HG03460 (cell line): ENCODE measurements around the gene MPPE1.
"Not testable (repeated sequence)": the region's sequence is repeated elsewhere in the genome, so short reads cannot be mapped to it uniquely, and the experiment has no call there.

Experiments used
- ATAC-seq: cut with Tn5 transposase; IDR thresholded peaks from one replicate; pipeline ENCODE4 v1.9.1; 2021; ENCODE audit not compliant: unreplicated experiment

Gene MPPE1, protein sequence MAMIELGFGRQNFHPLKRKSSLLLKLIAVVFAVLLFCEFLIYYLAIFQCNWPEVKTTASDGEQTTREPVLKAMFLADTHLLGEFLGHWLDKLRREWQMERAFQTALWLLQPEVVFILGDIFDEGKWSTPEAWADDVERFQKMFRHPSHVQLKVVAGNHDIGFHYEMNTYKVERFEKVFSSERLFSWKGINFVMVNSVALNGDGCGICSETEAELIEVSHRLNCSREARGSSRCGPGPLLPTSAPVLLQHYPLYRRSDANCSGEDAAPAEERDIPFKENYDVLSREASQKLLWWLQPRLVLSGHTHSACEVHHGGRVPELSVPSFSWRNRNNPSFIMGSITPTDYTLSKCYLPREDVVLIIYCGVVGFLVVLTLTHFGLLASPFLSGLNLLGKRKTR

DNA sequence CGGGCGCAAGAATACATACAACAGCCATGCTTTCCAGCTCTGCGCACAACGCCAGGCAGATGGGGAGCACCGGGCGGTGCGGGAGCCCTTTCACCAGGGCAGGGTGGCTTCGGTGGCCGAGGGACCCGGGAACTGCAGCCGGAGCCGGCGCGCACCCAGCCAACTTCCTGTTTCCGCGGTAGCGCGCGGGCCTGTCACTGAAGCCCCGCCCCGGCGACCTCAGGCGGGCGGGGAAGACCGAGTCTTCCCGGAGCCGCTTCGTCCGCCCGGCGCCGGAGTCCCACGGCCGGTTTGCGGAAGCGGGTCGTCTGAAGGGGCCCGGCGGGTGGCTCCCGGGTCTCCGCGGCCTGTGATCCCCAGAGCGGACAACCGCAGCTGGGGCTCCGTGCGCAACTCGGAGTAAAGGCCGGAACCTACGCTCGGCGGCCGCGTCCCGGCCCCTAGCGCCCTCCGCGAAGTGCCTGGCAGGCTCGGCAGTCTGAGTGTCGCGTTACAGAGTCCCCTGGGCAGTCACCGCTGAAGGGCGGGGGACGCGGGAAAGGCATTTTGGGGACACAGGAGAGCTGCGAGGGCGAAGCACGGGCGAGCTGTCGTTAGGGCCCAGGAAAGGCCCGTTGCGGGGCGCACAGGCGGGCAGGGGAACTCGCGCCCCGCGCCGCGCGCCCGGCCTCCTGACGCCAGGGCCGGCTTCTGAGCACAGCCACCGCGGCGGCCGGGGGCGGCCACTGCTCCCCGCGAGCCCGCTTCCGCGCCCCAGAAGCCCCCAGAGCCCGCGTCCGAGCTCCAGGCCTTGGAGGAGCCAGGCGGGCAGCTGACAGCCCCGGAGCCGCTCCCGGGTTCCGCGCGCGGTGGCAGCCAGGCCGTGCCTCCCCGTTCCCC, at the start of gene MPPE1:
TSS of gene MPPE1 (minus strand) at position 136 of the 879 bp plus-strand sequence. CDS start 11,053 bp downstream, outside the sequence.
- ATAC-seq = peak; percentile 79

DNA sequence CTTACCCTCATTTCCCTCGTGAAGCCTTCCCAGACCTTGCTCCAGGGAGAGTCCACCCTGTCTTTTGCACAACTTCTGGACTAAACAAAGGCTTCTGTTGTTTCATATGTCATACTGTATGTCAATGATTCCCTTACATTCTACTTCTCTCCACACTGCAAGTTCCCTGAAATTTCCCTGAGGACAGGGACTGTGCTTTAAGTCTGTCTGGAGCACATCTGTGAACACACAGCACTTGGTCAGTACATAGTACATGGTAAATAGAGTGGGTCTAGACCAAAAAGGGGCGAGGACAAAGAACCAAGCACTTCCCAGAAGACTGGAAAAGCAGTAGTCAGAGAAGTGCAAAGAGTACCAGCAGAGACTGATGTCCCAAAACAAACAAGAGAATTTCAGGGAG, 49.5 kb upstream of the MPPE1 start:
- ATAC-seq = no peak

DNA sequence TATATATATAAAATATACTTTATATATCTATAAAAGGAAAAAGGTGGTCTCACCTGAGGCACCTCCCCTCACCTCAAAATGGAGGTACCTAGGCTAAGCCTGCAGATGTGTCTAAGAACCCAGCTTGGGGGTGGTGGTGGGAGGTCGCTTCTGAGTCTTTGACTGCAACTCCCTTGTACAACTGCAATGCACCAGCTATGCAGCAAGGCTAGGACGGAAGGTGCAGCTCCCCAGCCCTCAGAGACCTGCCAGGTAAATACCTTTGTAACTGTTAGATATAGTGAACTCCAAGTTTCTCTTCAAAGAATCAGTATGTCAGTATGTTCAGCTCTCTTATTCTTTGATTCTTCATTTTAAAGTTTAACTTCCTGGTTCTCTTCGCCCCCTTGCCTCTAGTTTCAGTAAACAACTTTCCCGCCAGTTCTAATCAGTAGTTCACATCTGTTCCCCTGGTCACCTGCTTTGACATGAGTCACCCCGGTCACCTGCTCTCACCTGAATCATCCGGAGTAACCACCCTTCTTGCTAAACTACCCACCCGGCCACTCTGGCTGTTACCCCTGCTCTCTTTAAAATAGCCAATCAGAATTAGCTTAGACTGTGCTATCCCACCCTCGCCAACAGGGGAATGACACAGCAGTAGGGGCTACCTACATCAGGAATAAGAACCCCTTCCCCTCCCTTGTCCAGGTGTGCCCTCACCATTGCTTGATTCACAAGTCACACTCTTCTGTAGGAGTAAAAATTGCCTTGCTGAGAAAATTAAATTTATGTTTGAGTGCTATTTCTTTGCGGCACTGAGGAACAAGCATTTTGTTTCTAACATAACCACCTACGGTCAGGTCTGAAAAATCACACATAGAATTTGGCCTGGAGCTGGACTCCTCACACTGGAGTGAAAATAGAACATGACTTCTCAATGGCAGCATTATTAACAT, 48.5 kb upstream of the MPPE1 start:
- no peak for ATAC-seq

DNA sequence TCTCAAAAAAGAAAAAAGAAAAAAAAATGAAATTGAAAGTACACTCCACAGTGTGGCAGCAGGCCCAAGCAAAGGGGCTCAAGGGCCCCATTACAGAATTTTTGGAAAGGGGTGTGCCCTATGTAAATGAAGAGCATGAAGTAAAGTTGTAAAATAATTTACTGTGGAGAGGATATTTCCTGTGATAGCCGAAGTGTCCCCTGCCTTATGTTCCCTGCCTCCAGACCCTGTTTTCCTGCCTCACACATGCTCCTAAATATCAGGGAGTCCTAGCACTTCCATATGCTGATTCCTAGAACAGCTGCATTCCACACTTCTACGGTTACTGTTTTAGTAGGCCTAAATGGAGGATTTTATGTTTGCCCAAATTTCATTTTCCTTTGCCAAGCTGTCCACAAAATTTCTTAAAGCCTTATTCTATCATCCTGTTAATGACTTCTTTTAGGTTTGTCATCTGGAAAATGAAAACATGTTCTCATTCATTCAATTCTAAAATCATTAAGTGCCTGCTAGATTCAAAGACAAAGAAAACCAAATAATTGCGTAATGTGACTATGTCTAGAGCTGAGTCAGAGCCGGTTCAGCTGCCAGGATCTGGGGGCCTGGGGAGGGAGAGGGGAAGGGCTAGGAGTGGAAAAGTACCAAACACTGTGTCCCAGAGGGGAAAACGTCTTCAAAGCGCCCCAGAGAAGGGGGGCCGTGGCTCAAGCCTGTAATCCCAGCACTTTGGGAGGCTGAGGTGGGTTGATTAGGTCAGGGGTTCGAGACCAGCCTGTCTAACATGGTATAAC, 47.3 kb upstream of the MPPE1 start:
- no peak for ATAC-seq

DNA sequence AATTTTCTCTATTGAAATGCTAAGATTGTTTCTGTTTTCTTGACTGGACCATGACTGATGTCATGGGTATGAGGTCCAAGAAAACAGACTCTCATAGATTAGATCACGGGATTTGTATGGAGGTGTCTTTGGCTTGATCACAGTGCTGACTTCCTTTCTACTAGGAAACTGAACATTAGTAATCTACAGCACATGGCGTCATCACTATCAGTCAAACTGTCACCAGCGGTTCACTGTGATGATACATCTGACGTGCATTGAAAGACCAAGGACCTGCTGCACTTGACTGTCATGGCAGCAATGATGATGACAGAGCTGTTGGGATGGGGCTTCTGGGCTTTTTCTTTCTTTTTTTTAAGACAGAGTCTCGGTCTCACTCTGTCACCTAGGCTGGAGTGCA, 45.0 kb upstream of the MPPE1 start:
- ATAC-seq = no peak

DNA sequence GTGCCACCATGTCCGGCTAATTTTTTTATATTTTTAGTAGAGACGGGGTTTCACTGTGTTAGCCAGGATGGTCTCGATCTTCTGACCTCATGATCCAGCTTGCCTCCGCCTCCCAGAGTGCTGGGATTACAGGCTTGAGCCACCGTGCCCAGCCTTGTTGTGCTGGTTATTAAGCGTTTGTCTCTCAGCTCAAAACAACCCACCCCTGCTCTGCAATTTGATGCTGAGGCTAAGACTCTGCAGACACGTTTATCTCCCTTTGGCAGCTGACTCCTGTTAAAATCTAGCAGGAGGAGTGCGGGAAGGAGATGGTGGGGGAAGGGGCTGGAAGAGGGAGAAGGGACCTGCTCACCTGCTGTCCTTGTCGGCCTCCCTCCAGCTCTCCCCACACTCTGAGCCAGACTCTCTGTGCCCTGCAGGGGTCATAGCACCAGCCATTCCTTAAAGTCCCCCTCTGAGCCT, 43.3 kb upstream of the MPPE1 start:
- no peak for ATAC-seq

DNA sequence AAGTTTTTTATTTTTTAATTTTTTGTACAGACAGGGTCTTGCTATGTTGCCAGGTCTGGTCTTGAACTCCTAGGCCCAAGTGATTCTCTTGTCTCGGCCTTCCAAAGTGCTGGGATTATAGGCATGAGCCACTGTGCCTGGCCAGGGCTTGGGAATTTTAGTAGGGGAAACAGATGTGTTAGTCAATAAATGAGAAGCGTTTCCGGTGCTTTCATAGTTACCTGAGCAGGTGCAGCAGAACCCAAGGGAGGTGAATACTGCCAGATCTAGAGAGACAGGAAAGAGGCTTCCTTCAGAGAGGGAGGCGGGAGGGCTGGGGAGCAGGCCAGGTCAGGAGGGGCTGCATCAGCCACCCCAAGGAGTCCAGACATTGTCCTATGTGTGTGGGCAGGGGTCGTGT, 42.7 kb upstream of the MPPE1 start:
- no peak for ATAC-seq

DNA sequence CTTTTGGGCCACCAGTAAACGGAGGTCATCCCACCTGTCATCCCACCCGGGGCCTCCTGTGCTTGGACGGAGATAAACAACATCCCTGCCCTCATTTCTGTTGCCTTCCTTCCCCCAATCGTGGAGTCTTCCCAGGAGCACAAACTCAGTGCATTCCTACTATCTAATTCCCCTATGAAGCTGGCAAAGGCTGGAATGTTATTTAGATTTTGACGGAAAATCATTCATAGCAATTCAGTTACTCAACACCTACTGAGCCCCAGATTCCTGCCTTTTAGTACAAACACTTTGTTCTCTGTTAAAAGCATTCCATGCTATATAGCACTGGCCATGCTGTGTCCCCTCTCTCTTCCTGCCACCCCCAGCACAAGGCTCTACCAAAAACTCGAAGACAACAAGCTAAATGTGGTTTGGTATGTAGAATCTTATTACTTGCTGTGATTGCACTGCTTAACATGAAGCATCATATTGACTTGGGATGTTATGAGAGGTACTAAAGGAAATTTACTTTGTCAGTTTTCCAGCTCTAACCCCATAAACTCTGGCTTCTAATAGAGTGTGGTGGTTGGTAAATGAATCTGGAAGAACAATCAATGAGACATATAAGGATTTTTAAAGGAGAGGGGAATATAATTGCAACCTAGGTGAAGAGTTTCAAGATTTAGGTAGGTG, 40.9 kb upstream of the MPPE1 start:
- ATAC-seq = no peak

DNA sequence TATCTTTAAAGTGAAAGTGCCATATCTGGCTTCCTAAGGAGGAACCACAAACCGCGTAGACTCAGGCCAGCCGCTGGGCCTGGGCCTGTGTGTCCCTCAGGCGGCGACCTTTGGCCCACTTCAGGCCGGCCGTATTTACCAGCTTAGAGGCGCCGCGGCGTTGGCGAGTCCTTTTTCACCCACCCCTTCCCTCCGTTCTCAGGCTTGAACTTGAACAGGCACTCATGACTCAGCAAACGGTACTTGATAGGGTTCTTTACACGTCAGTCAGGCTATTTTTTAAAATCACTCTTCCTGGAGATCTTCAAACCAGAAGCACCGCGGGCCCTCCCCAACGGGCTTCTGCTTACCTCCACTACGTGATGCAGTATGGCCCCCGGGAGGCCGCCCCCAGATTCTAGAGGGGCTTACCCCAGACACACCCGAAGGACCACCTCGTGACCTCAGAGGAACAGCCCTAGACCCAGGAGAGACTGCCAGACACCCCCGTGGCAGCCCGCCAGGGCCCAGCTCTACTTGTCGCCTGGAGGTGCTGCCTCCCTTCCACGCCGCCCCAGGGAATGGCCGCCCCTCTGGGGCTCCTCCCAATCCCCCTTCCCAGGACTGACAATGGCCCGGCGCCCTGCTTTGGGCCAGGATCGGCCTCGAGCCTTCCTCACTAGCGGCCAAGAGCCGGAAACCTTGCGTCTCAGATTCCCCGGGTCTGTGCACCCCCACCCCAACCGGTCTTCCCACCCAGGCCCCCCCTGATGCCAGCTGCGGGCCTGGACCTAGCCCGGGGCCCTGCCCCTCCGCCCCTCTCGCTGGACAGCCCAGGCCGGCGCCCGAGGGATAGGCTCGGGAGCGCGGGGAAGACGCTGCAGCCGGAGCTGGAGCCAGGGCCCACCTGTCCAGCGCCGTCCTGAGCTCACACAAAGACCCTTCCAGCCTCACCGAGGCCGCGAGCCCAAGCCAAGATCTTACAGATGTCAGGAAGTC, 39.4 kb upstream of the MPPE1 start:
- ATAC-seq = peak; percentile 87

DNA sequence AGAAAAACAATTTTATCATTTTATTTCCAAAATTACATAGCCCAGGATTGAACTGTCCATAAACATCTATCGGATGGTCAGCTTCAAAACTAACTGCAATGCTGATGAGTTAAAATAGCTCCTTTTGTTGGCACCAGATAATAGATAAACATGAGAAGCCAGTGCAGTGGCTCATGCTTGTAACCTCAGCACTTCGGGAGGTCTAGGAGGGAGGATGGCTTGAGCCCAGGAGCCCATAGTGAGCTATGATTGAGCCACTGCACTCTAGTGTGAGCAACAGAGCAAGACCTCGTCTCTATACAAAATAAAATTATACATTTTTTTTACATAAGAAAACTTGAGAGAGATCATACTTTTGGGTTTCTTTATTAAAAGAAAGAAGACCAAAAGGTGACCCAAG, 38.6 kb upstream of the MPPE1 start:
- no peak for ATAC-seq

DNA sequence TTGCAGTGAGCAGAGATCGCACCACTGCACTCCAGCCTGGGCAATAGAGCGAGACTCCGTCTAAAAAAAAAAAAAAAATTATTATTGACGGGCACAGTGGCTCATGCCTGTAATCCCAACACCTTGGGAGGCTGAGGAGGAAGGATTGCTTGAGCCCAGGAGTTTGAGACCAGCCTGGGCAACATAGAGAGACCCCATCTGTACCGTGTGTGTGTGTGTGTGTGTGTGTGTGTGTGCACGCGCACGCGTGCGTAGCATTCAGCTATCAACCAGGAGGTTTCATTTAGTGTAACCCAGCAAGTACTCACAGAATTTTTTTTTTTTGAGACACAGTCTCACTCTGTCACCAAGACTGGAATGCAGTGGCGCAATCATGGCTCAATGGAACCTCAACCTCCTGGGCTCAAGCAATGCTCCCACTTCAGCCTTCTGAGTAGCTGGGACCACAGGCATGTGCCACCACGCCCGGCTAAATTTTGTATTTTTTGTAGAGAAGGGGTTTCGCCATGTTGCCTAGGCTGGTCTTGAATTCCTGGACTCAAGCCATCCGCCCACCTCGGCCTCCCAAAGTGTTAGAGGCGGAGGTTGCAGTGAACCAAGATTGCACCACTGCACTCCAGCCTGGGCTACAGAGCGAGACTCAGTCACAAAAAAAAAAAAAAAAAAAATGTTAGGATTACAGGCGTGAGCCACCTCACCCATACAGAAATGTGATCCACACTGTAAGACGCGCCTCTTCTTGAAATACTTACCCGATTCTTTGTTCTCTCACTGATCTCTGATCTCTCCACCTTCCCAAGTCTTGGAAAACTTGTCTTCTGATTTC, 37.9 kb upstream of the MPPE1 start:
- ATAC-seq = not testable (repeated sequence)

DNA sequence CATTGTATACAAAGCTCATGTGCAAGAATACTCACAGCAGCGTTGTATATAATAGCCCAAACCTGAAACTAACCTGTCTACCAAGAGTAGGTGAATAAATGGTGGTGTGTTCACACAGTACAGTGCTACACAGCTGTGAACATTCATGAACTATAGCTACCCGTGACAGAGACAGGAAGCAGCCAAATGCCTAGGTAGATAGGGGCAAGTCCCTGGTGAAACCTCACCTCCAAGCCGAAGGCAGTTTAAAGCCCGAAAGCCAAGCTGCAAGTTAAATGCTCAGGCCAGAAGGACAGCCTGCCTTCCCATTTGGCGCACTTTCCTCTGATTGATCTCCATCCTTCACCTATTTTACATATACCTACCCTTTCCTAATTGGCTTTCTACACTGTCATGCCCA, 36.7 kb upstream of the MPPE1 start:
- no peak for ATAC-seq

DNA sequence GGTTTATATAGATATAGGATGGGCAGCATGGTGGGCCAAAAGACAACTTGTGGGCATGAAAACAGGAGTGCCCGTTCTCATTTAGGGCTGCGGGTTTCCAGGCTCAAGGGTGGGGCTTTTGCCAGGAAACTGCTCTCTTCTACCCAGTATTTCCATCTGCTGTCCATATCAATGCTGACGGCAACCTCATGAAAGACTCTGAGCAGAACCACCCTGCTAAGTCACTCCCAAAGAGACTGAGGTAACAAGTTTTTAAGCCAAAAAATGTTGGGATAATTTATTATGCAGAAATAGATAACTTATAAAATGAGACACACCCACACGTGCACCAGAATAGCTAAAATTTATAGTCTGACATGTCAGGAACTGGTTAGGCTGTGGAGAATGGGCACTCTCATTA, 36.1 kb upstream of the MPPE1 start:
- ATAC-seq = no peak

DNA sequence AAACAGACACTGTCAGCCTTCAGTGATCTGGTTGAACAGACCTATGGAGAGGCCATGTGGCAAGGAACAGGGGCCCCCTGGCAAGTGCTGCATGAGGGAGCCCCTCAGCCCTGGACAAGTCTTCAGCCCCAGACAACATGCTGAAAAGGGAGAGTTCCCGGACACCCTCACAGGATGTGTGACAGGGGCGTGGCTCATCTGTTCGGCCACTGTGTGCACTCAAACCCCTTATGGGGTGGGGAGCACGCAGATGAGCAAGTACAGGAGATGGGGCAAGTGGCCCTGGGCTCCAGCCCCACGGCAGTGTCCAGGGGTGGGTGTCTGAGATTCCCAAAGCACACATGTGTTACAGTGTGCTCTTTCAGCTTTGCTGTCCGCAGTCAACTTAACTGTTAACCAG, 35.4 kb upstream of the MPPE1 start:
- no peak for ATAC-seq

DNA sequence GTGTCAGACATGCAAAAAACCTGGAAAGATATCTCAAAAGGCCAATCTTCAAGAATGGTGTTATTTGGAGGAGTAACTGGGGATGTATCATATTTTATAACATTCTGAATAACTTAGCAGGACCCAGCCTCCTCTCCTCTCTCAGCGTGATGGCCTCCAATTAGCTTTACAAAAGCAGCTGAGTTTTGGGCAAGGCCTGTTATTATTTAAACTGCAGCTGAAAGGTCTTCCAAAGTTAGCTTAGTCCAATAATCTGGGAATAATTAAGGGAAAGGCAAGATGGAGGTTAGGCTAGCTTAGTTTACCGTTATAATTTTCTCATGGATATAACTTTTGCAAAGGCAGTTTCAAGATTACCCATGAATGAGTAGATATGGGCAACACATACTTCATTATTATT, 32.8 kb upstream of the MPPE1 start:
- ATAC-seq = no peak

DNA sequence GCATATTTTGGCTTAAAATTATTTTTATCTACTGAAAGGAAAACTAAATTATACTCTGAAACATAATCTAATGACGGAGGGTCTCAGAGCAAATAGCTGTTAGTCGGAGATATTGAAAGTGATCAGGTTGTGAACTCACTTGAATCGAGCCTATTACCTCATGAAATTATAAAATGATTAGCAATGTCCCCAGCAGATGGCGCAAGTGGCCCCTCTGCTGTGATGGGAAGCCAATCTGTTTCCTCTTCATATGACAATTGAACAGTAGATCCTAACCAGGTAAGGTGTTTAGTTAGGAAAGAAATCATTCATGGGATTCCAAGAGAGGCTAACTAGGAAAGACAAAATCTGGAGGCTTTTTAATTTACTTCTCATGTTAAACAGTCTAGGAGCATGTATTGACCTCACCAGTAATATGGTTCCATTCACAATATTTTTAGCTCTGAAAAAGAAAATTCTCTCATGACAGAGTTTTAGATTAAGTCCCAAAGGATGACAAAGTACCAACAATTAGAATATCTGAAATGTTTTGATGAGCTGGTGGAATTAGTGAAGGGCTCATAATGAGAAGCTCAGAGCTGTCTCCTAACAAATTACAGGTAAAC, 29.9 kb upstream of the MPPE1 start:
- no peak for ATAC-seq

DNA sequence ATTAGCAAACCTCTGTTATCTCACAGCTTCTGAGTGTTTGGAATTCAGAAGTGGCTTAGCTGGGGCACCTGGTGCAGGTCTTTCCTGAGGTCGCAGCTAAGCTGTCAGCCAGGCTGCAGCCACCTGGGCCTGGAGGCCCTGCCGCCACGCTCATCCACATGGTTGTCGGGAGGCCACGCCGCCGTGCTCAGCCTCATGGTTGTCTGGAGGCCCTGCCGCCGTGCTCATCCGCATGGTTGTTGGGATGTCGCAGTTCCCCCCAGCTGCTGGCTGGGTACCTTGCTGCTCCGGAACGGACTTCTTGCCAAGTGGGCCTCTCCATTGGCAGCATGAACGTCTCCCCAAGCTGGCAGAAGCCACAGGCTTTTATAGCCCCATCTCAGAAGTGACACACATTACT, 24.3 kb upstream of the MPPE1 start:
- ATAC-seq = no peak
